ENCODE results near the gene GALT. TPM values are rescaled to one million over a fixed set of nuclear protein-coding genes. Genes with fewer than 3 reads are reported as not detected.

GALT gene
- 52.5 TPM for total RNA-seq

DNA sequence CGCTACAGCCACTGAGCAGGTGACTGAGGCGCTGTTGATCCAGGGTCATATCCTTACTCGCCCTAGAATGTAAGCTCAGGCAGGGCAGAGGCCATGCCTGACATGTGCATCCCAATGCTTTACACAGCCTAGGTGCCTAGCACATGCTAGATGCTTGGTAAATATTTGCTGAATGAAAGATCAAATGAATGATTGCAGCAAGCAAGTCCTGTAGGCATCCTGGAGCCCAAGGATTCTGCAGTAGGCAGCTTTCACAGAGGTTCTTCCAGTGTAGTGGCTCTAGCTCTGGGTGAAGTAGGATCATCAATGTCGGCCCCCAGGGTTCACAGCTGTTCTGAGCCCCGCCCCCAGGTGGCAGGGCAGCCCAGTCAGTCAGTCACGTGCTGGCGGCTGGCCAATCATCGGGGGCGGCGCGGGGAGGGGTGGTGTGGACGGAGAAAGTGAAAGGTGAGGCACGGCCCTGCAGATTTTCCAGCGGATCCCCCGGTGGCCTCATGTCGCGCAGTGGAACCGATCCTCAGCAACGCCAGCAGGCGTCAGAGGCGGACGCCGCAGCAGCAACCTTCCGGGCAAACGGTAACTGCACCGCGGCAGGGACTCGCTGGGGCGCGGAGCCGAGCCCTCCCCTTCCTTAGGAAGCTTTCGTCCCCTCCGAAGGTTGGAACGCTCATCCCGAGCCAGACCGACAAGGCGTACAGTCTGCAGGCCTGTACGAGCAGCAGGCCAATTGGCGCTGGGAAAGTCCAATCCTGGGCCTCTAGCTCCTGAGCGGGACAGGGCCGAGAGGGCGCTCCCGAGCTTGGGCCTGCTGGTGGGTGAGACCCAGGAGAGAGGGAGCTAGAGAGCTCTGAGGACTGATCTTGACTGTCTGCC is at the start of gene GALT:
TSS of gene GALT (plus strand) at position 465 of the 873 bp plus-strand sequence. CDS start at position 495, 30 bp downstream.
- no peak for DNase-seq (ENCODE audit: extremely low spot score in 2 of 2)
- TF ChIP-seq POLR2A (IDR thresholded peaks at IDR 0.05): peak in 1 of 2 donors; percentile 19
- peak; percentile 75 to 88 for TF ChIP-seq POLR2AphosphoS5 (IDR thresholded peaks at IDR 0.05; ENCODE audit: insufficient read depth in 1 of 2, low read depth in 1 of 2)
- TF ChIP-seq, protein P1, sequence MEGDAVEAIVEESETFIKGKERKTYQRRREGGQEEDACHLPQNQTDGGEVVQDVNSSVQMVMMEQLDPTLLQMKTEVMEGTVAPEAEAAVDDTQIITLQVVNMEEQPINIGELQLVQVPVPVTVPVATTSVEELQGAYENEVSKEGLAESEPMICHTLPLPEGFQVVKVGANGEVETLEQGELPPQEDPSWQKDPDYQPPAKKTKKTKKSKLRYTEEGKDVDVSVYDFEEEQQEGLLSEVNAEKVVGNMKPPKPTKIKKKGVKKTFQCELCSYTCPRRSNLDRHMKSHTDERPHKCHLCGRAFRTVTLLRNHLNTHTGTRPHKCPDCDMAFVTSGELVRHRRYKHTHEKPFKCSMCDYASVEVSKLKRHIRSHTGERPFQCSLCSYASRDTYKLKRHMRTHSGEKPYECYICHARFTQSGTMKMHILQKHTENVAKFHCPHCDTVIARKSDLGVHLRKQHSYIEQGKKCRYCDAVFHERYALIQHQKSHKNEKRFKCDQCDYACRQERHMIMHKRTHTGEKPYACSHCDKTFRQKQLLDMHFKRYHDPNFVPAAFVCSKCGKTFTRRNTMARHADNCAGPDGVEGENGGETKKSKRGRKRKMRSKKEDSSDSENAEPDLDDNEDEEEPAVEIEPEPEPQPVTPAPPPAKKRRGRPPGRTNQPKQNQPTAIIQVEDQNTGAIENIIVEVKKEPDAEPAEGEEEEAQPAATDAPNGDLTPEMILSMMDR (IDR thresholded peaks at IDR 0.05): peak in 2 of 3 experiments; percentile 42 to 48
- intact Hi-C loops (cut with DNase I): no loop called here
- peak within 1 kb of the TSS; percentile 76 to 89 for H3K4me3 ChIP-seq
- H3K27me3 ChIP-seq: no peaks in the 10 kb centered on the region
- peaks cover 27% of the 10 kb centered on the region for H3K4me1 ChIP-seq
- no peaks in the 10 kb centered on the region for H3K9me3 ChIP-seq
- H3K36me3 ChIP-seq: peaks cover 0 to 15% of the 10 kb centered on the region in 2 donors
- H3K27ac ChIP-seq: peak within 1 kb of the TSS; percentile 71

- no peaks in the 10 kb centered on the region for H3K36me3 ChIP-seq
- no peak overlapping the region for H3K27ac ChIP-seq
- intact Hi-C loops (cut with DNase I): loop anchor here (10.0 kb wide), 1 partner anchor 195 kb away; no protein-coding TSS in a partner anchor
- no peaks in the 10 kb centered on the region for H3K9me3 ChIP-seq
- H3K4me3 ChIP-seq: no peak overlapping the region
- no peak for TF ChIP-seq POLR2A (IDR thresholded peaks at IDR 0.05)
- TF ChIP-seq, protein P1 (IDR thresholded peaks at IDR 0.05): no peak
- no peak for TF ChIP-seq POLR2AphosphoS5 (IDR thresholded peaks at IDR 0.05; ENCODE audit: insufficient read depth in 1 of 2, low read depth in 1 of 2)
- H3K4me1 ChIP-seq: peaks cover 5% of the 10 kb centered on the region
- H3K27me3 ChIP-seq: no peaks in the 10 kb centered on the region
- DNase-seq (ENCODE audit: extremely low spot score in 2 of 2): no peak
Observed at GRCh38 chr9:34599546-34599945, 46.9 kb upstream of the GALT start.

DNA sequence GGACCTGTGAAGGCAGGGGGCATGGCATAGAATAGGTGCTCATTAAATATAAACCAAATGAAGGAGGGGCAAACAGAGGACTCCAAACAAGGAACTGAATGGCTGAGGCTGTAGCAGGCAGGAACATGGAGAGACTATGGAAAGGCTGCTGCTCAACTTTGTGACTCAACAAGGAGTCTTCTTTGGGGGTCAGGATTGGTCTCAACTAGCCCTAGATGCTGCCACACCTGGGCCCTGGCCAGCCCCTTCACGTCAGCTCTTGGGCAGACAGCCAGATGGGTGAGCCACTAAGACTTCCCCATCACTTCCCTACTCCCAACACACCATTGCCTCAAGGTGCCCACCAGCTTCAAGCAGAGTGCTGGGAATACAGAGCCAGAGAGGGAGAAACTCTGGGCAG is 45.6 kb upstream of the GALT start:
- H3K27me3 ChIP-seq: no peaks in the 10 kb centered on the region
- no peaks in the 10 kb centered on the region for H3K9me3 ChIP-seq
- no peak for DNase-seq (ENCODE audit: extremely low spot score in 2 of 2)
- no peak for TF ChIP-seq POLR2A (IDR thresholded peaks at IDR 0.05)
- no peak for TF ChIP-seq POLR2AphosphoS5 (IDR thresholded peaks at IDR 0.05; ENCODE audit: insufficient read depth in 1 of 2, low read depth in 1 of 2)
- TF ChIP-seq, protein P1 (IDR thresholded peaks at IDR 0.05): no peak
- intact Hi-C loops (cut with DNase I): no loop called here
- H3K27ac ChIP-seq: no peak overlapping the region
- peaks cover 5% of the 10 kb centered on the region for H3K4me1 ChIP-seq
- H3K4me3 ChIP-seq: no peak overlapping the region
- no peaks in the 10 kb centered on the region for H3K36me3 ChIP-seq

GRCh38 chr9:34601937-34602573 is 44.4 kb upstream of the GALT start:
- no peaks in the 10 kb centered on the region for H3K9me3 ChIP-seq
- intact Hi-C loops (cut with DNase I): loop anchor here (2.0 kb wide), 1 partner anchor 53 kb away; no protein-coding TSS in a partner anchor
- TF ChIP-seq POLR2AphosphoS5 (IDR thresholded peaks at IDR 0.05; ENCODE audit: insufficient read depth in 1 of 2, low read depth in 1 of 2) (no peak), POLR2A (IDR thresholded peaks at IDR 0.05) (no peak)
- TF ChIP-seq, protein P1 (IDR thresholded peaks at IDR 0.05): no peak
- no peaks in the 10 kb centered on the region for H3K27me3 ChIP-seq
- peaks cover 5% of the 10 kb centered on the region for H3K4me1 ChIP-seq
- H3K27ac ChIP-seq: no peak overlapping the region
- H3K36me3 ChIP-seq: no peaks in the 10 kb centered on the region
- no peak for DNase-seq (ENCODE audit: extremely low spot score in 2 of 2)
- H3K4me3 ChIP-seq: no peak overlapping the region

All from vagina (tissue), 2 donors.